ENCODE data around the gene HEATR1. TPM values are rescaled to one million over a fixed set of nuclear protein-coding genes. Genes with fewer than 3 reads are reported as not detected.

HEATR1 gene
- total RNA-seq, 1 experiment from 2014 or later: 66.5 TPM

GRCh38 chr1:236541710-236542109, 62.6 kb downstream of the HEATR1 start:
- TF ChIP-seq SIN3A (IDR thresholded peaks at IDR 0.05; ENCODE audit: borderline replicate concordance, insufficient read depth, low read depth, low read length) (no peak), REST (IDR thresholded peaks at IDR 0.05; ENCODE audit: insufficient read depth in 1 of 2, low read depth in 2 of 2, low read length in 1 of 2) (no peak), TCF7L2 (IDR thresholded peaks at IDR 0.05; ENCODE audit: low read depth, low read length) (no peak), CTCF (IDR thresholded peaks at IDR 0.05) (no peak), POLR2AphosphoS5 (IDR thresholded peaks at IDR 0.05; ENCODE audit: low read depth, low read length) (no peak)
- H3K9me3 ChIP-seq (ENCODE audit: control insufficient read depth, insufficient read depth, low read depth, low read length): no peaks in the 10 kb centered on the region
- intact Hi-C loops (cut with micrococcal nuclease; ENCODE audit: unreplicated experiment): no loop called here
- peak overlapping the region; percentile 30; the same call in 1 of the 2 replicates for H3K27ac ChIP-seq (ENCODE audit: low read length)
- in situ Hi-C loops (cut with HindIII; ENCODE audit: low pct_unique_long_range_greater_than_20kb, low sequenced_read_pairs): no loop called here
- ATAC-seq (no peak), DNase-seq (ENCODE audit: low read depth, low spot score) (no peak)
- TSS peak; percentile 45 for BruUV-seq (replicated peaks)
- ChIA-PET POLR2A (no interaction called here), CTCF (no interaction called here)
- peaks cover 13% of the 10 kb centered on the region for H3K4me1 ChIP-seq (ENCODE audit: control insufficient read depth, insufficient read depth, low read length)
- H3K36me3 ChIP-seq (ENCODE audit: control insufficient read depth, insufficient read depth, low read length): peaks cover 73% of the 10 kb centered on the region
- H3K4me3 ChIP-seq (ENCODE audit: low read depth in 2 of 2, low read length in 2 of 2): no peak overlapping the region
- H3K27me3 ChIP-seq (ENCODE audit: control insufficient read depth, insufficient read depth, low read length): no peaks in the 10 kb centered on the region

- Histone ChIP-seq H3K4me3 (ENCODE audit: low read depth in 2 of 2, low read length in 2 of 2) (no peak overlapping the region), H3K27ac (ENCODE audit: low read length) (peak overlapping the region; percentile 58), H3K9me3 (ENCODE audit: control insufficient read depth, insufficient read depth, low read depth, low read length) (no peaks in the 10 kb centered on the region), H3K36me3 (ENCODE audit: control insufficient read depth, insufficient read depth, low read length) (peaks cover 70% of the 10 kb centered on the region), H3K4me1 (ENCODE audit: control insufficient read depth, insufficient read depth, low read length) (peaks cover 14% of the 10 kb centered on the region), H3K27me3 (ENCODE audit: control insufficient read depth, insufficient read depth, low read length) (no peaks in the 10 kb centered on the region)
- no TSS peak for BruUV-seq (replicated peaks)
- DNase-seq (ENCODE audit: low read depth, low spot score): no peak
- ATAC-seq: no peak
- CTCF ChIA-PET: no interaction called here
- POLR2A ChIA-PET: no interaction called here
- TF ChIP-seq POLR2AphosphoS5 (IDR thresholded peaks at IDR 0.05; ENCODE audit: low read depth, low read length) (no peak), REST (IDR thresholded peaks at IDR 0.05; ENCODE audit: insufficient read depth in 1 of 2, low read depth in 2 of 2, low read length in 1 of 2) (no peak), CTCF (IDR thresholded peaks at IDR 0.05) (no peak), SIN3A (IDR thresholded peaks at IDR 0.05; ENCODE audit: borderline replicate concordance, insufficient read depth, low read depth, low read length) (no peak), TCF7L2 (IDR thresholded peaks at IDR 0.05; ENCODE audit: low read depth, low read length) (no peak)
- in situ Hi-C loops (cut with HindIII; ENCODE audit: low pct_unique_long_range_greater_than_20kb, low sequenced_read_pairs): no loop called here
- intact Hi-C loops (cut with micrococcal nuclease; ENCODE audit: unreplicated experiment): no loop called here
These were observed 63.4 kb downstream of the HEATR1 start for GRCh38 chr1:236540813-236541465.
